Retinal pigment epithelial cell (primary cell): ENCODE results near the gene IGSF23.

ENCODE experiments used
- DNase-seq: peaks from one replicate; pipeline ENCODE4 v3.0.0-alpha.2; 2010; ENCODE audit warnings: low read depth
- H3K4me3 ChIP-seq: 2 replicates; pipeline ENCODE4 v1.5.1; 2011; ENCODE audit warnings: mild to moderate bottlenecking, low read length, control low read depth, moderate library complexity
- TF ChIP-seq, protein P1 (sequence below): conservative IDR thresholded peaks from 2 replicates; pipeline ENCODE4 v1.5.1; 2011; ENCODE audit warnings: low read depth, low read length, control low read depth, inconsistent platforms

IGSF23 gene

DNA sequence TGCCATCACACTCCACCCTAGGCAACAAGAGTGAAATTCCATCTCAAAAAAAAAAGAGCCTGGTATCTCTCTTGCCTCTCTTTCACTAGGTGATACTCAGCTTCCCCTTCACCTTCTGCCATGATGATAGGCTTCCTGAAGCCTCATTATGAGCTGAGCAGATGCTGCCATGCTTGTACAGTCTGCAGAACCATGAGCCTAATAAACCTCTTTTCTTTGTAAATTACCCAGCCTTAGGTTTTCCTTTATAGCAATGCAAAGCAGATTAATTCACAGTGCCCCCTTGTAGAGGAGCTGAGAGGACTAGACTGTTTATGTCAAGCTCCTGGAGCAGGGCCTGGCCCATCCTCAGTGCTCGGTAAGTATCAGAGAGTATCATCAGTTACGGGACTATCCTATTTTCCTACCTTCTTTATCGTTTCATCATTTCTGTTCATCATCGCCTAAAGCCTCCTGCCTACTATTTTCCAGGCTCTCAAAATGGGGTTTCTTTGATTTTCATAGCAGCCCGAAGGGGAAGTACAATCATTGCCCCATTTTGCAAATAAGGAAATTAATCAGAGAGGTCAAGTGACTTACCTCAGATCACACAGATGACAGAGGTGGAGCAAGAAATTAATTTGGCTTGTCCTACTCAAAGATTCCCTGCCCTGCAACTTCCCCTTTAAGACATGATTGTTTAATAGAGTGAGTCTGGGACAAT is 33.5 kb upstream of the IGSF23 start:
- no peak overlapping the region for H3K4me3 ChIP-seq
- TF ChIP-seq, protein P1, sequence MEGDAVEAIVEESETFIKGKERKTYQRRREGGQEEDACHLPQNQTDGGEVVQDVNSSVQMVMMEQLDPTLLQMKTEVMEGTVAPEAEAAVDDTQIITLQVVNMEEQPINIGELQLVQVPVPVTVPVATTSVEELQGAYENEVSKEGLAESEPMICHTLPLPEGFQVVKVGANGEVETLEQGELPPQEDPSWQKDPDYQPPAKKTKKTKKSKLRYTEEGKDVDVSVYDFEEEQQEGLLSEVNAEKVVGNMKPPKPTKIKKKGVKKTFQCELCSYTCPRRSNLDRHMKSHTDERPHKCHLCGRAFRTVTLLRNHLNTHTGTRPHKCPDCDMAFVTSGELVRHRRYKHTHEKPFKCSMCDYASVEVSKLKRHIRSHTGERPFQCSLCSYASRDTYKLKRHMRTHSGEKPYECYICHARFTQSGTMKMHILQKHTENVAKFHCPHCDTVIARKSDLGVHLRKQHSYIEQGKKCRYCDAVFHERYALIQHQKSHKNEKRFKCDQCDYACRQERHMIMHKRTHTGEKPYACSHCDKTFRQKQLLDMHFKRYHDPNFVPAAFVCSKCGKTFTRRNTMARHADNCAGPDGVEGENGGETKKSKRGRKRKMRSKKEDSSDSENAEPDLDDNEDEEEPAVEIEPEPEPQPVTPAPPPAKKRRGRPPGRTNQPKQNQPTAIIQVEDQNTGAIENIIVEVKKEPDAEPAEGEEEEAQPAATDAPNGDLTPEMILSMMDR = no peak
- no peak for DNase-seq

DNA sequence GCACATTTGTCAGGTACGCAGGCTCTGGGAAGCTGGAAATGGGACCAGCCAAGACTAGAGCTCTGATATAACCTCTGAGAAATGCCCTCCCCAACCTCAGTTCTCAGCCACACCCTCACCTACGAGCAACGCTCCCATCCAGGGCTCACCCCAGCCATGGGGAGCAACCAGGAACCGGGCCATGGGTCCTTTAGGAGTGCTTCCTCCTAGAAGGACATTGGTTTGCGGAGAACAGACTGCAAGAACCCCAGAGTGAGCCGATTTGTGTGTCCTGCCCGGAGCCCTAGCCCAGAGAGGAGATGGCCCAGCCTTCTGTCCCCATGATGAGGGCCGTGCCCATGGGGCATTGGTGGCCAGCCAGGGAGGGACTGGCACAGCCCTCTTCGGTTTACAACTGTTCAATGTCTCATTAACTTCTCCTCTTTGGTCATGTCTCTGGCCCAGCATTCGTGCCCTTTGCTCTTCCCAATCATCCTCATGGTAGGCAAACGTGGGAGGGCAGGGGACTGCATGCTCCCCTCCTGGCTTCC is 32.9 kb upstream of the IGSF23 start:
- no peak overlapping the region for H3K4me3 ChIP-seq
- no peak for DNase-seq
- TF ChIP-seq, protein P1 = no peak

DNA sequence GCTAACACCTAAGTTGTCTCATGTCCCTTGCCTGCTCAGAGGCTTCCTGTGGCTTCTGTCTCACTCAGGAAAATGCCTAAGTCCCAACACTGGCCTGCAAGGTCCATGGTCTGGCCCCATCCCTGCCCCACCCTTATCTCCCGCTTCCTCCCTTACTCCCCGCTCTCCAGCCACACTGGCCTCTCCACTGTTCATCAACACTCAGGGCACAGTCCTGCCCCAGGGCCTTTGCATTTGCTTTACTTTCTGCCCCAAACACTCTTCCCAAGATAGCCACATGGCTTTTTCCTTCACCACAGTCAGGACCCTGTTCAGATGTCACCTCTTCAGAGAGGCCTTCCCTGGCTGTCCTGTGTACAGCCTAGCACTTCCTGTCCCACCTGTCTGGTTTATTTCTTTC is 32.1 kb upstream of the IGSF23 start:
- TF ChIP-seq, protein P1 = no peak
- no peak for DNase-seq
- no peak overlapping the region for H3K4me3 ChIP-seq

DNA sequence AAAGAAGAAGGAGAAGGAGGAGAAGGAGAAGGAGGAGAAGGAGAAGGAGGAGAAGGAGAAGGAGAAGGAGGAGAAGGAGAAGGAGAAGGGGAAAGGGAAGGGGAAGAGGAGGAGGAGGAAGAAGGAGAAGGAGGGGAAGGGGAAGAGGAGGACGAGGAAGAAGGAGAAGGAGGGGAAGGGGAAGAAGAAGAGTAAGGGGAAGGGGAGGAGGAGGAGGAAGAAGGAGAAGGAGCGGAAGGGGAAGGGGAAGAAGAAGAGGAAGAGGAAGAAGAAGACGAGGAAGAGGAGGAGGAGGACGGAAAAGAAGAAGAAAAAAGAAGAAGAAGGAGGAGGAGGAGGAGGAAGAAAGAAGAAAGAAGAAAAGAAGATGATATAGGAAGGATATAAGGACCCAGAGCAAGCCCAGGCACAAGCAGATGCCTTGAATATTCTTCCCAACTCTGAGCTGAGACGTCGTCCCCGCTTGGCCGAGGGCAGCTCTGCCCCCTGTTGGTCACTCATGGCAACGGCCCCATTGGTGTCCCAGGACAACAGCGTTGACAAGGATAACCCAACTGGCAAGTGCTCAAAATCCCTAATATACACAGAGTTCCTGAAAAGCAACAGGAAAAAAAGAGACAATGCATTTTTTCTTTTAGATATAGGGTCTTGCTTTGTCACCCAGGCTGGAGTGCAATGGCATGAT is 30.6 kb upstream of the IGSF23 start:
- DNase-seq = no peak
- no peak overlapping the region for H3K4me3 ChIP-seq
- TF ChIP-seq, protein P1 = peak; percentile 73

DNA sequence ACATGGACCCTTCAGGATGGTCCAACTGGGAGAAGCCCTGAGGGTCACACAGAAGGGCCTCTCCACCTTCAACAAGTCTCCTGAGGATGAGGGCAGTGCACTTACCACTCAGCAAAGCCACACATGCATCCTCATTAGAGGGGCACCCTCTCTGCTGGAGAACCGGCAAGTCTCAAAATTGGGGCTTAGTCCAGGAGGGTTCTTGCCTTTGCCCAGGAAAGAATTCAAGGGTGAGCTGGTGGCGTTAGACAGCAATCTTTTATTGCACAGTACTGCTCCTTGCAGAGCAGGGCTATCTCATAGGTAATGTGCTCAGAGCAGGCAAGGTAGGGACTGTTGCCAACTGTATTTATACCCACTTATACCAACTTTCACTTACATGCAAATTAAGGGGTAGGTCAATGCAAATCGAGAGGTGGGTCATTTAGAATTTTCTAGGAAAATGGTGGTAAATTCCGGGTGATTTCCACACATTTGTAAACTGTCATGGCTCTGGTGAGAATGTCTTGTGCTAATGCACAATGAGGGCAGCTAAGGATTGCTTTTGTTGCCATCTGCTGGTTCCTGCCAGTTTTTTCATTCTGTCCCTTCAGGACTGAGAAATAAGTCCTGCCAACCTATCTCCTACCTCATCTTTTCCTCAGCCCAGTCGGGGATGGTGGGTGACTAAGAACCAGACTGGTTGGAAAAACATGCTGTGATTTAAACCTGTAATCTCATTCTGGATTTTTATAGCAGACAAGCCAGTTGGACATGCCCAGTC is 27.8 kb upstream of the IGSF23 start:
- no peak for DNase-seq
- no peak overlapping the region for H3K4me3 ChIP-seq
- TF ChIP-seq, protein P1 = peak; percentile 42

DNA sequence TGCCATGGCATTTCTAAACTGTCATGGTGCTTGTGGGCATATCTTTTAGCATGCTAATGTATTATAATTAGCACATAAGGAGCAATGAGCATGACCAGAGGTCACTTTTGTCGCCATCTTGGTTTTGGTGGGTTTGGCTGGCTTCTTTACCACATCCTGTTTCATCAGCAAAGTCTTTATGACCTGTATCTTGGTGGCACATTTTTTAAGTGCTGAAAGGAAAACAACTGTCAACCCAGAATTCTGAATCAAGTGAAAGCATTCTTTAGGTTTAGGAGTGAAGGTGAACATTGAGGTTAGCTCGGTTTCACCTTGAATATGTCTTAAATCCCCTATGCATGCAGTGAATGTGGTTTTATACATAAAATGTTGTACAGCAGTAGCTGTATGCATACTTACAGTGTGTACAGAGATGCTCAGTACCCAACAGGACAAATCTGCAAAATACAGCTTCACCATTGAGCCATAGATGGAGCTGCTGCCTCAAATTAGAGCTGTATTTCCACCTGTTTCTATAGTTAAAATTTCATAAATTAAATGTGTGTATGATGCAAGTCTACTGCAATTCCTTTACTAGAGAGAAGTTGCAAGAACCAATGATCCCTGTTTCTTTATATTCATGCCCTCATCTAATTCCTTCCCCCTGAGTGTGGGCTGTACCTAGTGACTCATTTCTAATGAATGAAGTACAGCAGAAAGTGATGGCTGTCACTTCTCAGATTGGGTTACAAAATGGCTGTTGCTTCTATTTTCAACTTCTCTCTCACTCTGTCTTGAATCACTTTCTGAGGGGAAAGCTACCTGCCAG is 25.2 kb upstream of the IGSF23 start:
- H3K4me3 ChIP-seq = peak overlapping the region; percentile 35
- DNase-seq = peak; percentile 86
- TF ChIP-seq, protein P1 = peak; percentile 48
